GM21529 (cell line): ENCODE measurements around the gene VPS39.

Source experiments
- ATAC-seq: cut with Tn5 transposase; IDR thresholded peaks from one replicate; pipeline ENCODE4 v1.9.1; 2021; ENCODE audit not compliant: unreplicated experiment

The VPS39 gene

GRCh38 chr15:42199126-42199525, 9.0 kb downstream of the VPS39 start:
- no peak for ATAC-seq

GRCh38 chr15:42198516-42198915, 9.6 kb downstream of the VPS39 start:
- no peak for ATAC-seq

GRCh38 chr15:42194513-42194912, 13.6 kb downstream of the VPS39 start:
- ATAC-seq: no peak

GRCh38 chr15:42193383-42193782, 14.7 kb downstream of the VPS39 start:
- no peak for ATAC-seq

GRCh38 chr15:42191610-42192346, 16.3 kb downstream of the VPS39 start:
- no peak for ATAC-seq

GRCh38 chr15:42190370-42190769, 17.7 kb downstream of the VPS39 start:
- ATAC-seq: no peak

- ATAC-seq: no peak
Measured at GRCh38 chr15:42185801-42186200, 22.3 kb downstream of the VPS39 start.

GRCh38 chr15:42184736-42185135, 23.4 kb downstream of the VPS39 start:
- ATAC-seq: no peak

GRCh38 chr15:42184296-42184695, 23.8 kb downstream of the VPS39 start:
- ATAC-seq: no peak

GRCh38 chr15:42182961-42183360, 25.1 kb downstream of the VPS39 start:
- ATAC-seq: no peak

- no peak for ATAC-seq
Measured at GRCh38 chr15:42182328-42182886, 25.7 kb downstream of the VPS39 start.

- no peak for ATAC-seq
Measured at GRCh38 chr15:42178056-42178455, 30.0 kb downstream of the VPS39 start.

- ATAC-seq: no peak
Measured at GRCh38 chr15:42175671-42176070, 32.4 kb downstream of the VPS39 start.

GRCh38 chr15:42172475-42172874, 35.6 kb downstream of the VPS39 start:
- no peak for ATAC-seq

- no peak for ATAC-seq
Measured at GRCh38 chr15:42171795-42172194, 36.3 kb downstream of the VPS39 start.

- no peak for ATAC-seq
Measured at GRCh38 chr15:42171122-42171521, 37.0 kb downstream of the VPS39 start.

GRCh38 chr15:42166225-42166940, 41.7 kb downstream of the VPS39 start:
- ATAC-seq: no peak

GRCh38 chr15:42165106-42165505, 43.0 kb downstream of the VPS39 start:
- no peak for ATAC-seq

- no peak for ATAC-seq
Measured at GRCh38 chr15:42163947-42164550, 44.1 kb downstream of the VPS39 start.

GRCh38 chr15:42163291-42163690, 44.8 kb downstream of the VPS39 start:
- no peak for ATAC-seq

GRCh38 chr15:42160136-42160535, 48.0 kb downstream of the VPS39 start:
- no peak for ATAC-seq
